GM12891 (cell line): Measurements from ENCODE around the gene EDC3.

Source experiments
- DNase-seq: peaks from one replicate; pipeline ENCODE4 v3.0.0; 2011; ENCODE audit warnings: low spot score; ENCODE audit not compliant: insufficient read length
- FAIRE-seq: peaks from 2 replicates; lab custom pipeline; 2011; peaks lifted over from hg19 to GRCh38; lab: Jason Lieb, UNC
- PAX5 ChIP-seq: IDR thresholded peaks from 2 replicates; pipeline ENCODE4 v1.6.1; 2011; ENCODE audit warnings: low read length, moderate library complexity, mild to moderate bottlenecking; ENCODE audit not compliant: insufficient read depth, severe bottlenecking
- POLR2A ChIP-seq: IDR thresholded peaks from 2 replicates; pipeline ENCODE4 v1.6.1; 2011; ENCODE audit warnings: low read depth, low read length, control low read depth
- POLR2AphosphoS5 ChIP-seq: IDR thresholded peaks from 2 replicates; pipeline ENCODE4 v1.6.1; 2011; ENCODE audit warnings: low read depth, low read length, control low read depth
- POU2F2 ChIP-seq: IDR thresholded peaks from 2 replicates; pipeline ENCODE4 v1.6.1; 2011; ENCODE audit warnings: low read depth, mild to moderate bottlenecking, control low read depth, low read length, moderate library complexity
- SPI1 ChIP-seq: IDR thresholded peaks from 2 replicates; pipeline ENCODE4 v1.6.1; 2011; ENCODE audit warnings: low read depth, low read length, control low read depth
- TAF1 ChIP-seq: IDR thresholded peaks from 2 replicates; pipeline ENCODE4 v1.6.1; 2011; ENCODE audit warnings: low read depth, low read length, control low read depth

The EDC3 gene

DNA sequence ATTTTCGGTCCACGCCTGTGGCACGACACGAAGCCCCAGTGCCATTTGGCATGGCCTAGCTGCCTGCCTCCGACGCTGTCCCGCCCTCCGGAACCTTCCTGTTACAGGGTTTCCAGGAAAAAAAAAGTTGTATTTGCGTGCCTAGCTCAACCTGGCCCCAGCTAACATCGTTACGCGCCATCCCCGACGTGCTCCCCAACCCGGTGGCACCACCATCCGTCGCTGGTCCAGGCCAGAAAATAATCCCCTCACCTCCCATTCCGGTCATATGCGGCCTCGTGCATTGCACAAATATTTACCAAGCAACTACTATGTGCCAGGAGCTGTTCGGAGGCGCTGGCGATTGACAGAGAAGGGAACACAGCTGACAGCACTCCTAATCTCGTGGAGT, 30.9 kb upstream of the EDC3 start:
- no peak for FAIRE-seq
- DNase-seq: no peak
- TF ChIP-seq TAF1 (no peak), POU2F2 (no peak), SPI1 (no peak), POLR2AphosphoS5 (no peak), PAX5 (no peak), POLR2A (no peak)

- FAIRE-seq (peak; percentile 54), DNase-seq (peak; percentile 66)
- TF ChIP-seq SPI1 (no peak), POU2F2 (no peak), POLR2AphosphoS5 (no peak), TAF1 (no peak), PAX5 (no peak), POLR2A (no peak)
Observed at GRCh38 chr15:74725845-74726773, 30.3 kb upstream of the EDC3 start.

DNA sequence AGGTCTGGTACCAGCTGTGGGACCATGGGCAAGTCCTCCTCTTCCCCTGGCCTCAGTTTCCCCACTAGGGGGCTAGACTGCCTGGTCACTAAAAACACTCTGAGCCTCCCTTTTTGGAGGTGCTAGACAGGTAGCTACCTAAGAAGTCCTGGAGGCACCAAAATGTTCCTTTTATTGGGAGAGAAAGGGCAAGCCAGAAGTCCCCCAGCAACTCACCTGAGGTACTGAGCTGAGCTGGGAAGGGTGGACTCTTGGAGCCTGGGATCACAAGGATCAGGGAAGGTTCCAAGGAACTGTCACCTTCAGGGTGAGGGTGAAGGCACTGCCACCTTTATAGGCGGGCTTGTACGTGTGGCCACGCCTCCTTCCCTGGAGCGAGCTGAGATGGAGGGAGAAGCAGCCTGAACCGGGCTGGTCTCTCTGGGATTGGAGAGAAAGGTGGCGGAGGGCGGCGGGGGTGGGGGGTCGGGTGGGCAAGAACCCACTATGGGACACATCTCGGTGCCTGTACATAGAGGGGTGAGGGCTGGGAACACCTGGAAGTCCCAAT, 29.5 kb upstream of the EDC3 start, which contains the start of gene CYP1A1:
Gene CYP1A1, minus strand, starts transcription at position 304 of the 550 bp plus-strand sequence. CDS start 2,431 bp downstream, outside the sequence.
- DNase-seq: no peak
- TF ChIP-seq PAX5: no peak
- peak; percentile 38 for FAIRE-seq

GRCh38 chr15:74724570-74725224, 28.9 kb upstream of the EDC3 start:
- DNase-seq: no peak
- TF ChIP-seq POU2F2 (no peak), TAF1 (no peak), POLR2AphosphoS5 (no peak), POLR2A (no peak), PAX5 (no peak), SPI1 (no peak)
- no peak for FAIRE-seq

DNA sequence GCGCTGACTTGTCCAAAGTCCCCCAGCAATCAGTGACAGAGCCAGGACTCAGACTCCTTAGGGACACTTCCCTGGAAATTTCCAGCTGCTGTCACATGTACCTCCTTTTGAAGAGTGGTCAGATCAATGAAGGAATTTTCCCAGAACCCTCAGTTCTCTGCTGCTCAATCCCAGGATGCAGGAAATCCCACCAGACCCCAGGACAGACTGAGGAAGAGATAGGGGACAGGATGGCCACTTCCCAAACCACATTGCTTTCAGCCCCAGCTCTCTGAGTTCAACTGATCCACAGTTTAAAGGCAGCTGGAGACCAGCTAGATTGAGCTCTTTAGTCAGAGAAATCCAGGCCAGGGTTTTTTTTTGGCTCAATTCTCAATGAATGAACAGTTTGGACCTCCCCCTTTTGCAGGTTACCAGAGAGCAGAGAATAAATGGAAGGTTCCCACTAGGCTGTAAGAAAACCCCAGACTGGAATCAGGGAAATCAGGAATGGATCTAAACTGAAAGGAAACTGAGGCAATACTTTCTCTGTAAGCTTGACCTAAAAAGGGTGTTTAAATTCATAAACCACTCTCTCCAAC, 28.0 kb upstream of the EDC3 start:
- FAIRE-seq (peak; percentile 55), DNase-seq (peak; percentile 48)
- TF ChIP-seq POLR2AphosphoS5 (no peak), POU2F2 (no peak), PAX5 (no peak), TAF1 (no peak), SPI1 (no peak), POLR2A (no peak)

DNA sequence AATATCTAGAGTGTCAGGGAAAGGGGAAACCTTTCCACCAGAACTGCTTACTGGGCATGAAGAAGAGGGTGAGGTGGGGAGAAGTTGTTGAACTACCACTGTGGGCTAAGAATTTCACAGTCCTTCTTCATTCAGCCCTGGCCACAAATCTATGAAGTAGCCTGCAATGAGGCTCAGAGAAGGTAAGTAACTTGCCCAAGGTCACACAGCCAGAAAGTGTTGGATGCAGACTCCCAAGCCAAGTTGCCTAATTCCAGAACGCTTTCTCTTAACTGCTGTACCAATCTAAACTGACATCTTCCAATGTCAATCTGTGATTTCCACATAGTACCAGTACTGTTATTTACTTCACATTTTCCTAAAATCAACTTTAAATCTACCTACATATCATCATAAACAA, 27.4 kb upstream of the EDC3 start:
- FAIRE-seq: no peak
- no peak for TF ChIP-seq SPI1
- no peak for TF ChIP-seq POLR2A
- TF ChIP-seq POLR2AphosphoS5: no peak
- no peak for TF ChIP-seq PAX5
- TF ChIP-seq TAF1: no peak
- TF ChIP-seq POU2F2: no peak
- DNase-seq: no peak

GRCh38 chr15:74722591-74722990, 26.8 kb upstream of the EDC3 start:
- FAIRE-seq (no peak), DNase-seq (no peak)
- no peak for TF ChIP-seq POLR2AphosphoS5
- no peak for TF ChIP-seq TAF1

DNA sequence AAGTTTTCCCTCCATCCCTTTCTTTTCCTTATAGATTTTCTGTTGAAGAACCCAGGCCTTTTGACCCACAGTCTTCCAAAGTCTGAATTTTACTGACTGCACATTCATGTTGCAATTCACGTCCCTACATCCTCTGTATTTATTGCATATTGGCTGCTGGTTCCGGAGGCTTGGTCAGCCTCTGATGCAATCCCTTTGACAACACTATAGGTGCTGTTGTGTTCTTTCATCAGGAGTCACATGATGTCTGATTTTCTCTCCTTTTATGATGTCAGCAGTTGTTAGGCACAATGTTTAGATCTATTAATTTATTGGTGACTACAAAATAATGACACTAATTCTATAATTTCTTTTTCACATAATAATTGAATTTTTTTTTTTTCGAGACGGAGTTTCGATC, 20.8 kb upstream of the EDC3 start:
- no peak for DNase-seq
- no peak for FAIRE-seq
- TF ChIP-seq SPI1 (no peak), POLR2A (no peak), TAF1 (no peak), POLR2AphosphoS5 (no peak), POU2F2 (no peak), PAX5 (no peak)

- TF ChIP-seq SPI1 (no peak), POU2F2 (no peak), TAF1 (no peak), POLR2AphosphoS5 (no peak), PAX5 (no peak), POLR2A (no peak)
- FAIRE-seq: no peak
- no peak for DNase-seq
Observed at GRCh38 chr15:74712311-74712710, 16.5 kb upstream of the EDC3 start.
